Nephron progenitor cell (in vitro differentiated cells): ENCODE results near the gene RPS6KA2.

Source experiments
- DNase-seq: peaks from one replicate; pipeline ENCODE4 v3.0.0; 2021
- H3K27ac Mint-ChIP-seq: 2 replicates; pipeline ENCODE4 v1.8.0; 2021; ENCODE audit warnings: mild to moderate bottlenecking, moderate library complexity, mixed read lengths
- H3K27me3 Mint-ChIP-seq: 2 replicates; pipeline ENCODE4 v1.8.0; 2021; ENCODE audit warnings: mild to moderate bottlenecking, low read depth, mixed read lengths; ENCODE audit not compliant: poor library complexity
- H3K36me3 Mint-ChIP-seq: 2 replicates; pipeline ENCODE4 v1.8.0; 2021; ENCODE audit warnings: low read depth, mixed read lengths
- H3K4me1 Mint-ChIP-seq: 2 replicates; pipeline ENCODE4 v1.8.0; 2021; ENCODE audit warnings: mixed read lengths
- H3K4me3 Mint-ChIP-seq: 2 replicates; pipeline ENCODE4 v1.8.0; 2021; ENCODE audit warnings: mild to moderate bottlenecking, moderate library complexity, mixed read lengths
- H3K9me3 Mint-ChIP-seq: 2 replicates; pipeline ENCODE4 v1.8.0; 2021; ENCODE audit warnings: mild to moderate bottlenecking, moderate library complexity, mixed read lengths
- TF ChIP-seq, protein P1 (sequence below): fragments of 200-600 bp; sonication (generic); IDR thresholded peaks from 2 replicates; pipeline ENCODE4 v1.5.0; 2021; ENCODE audit warnings: antibody characterized with exemption

Gene RPS6KA2

DNA sequence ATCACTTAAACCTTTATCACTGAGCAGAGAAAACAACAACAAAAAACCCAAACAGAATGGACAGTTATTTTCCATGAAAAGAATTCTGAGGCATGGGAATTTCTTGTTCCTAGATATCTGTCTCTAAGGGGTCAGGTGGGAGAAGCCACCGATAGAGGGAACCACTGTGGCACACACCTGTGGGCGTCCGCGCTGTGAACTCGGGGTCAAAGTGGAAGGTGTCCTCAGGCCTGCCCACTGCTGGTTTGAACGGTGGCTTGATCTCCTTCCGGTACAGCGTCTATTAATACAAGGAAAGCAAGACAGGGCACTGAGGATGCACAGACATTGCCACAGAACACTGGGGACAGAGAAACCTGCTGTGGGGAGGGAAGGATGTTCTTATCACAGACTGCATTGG lies 167.8 kb downstream of the RPS6KA2 start:
- Mint-ChIP-seq H3K4me3 (no peak overlapping the region), H3K4me1 (peaks cover 18% of the 10 kb centered on the region), H3K36me3 (peaks cover 28% of the 10 kb centered on the region), H3K27me3 (peaks cover 2% of the 10 kb centered on the region), H3K9me3 (peaks cover 26% of the 10 kb centered on the region), H3K27ac (no peak overlapping the region)
- TF ChIP-seq, protein P1, sequence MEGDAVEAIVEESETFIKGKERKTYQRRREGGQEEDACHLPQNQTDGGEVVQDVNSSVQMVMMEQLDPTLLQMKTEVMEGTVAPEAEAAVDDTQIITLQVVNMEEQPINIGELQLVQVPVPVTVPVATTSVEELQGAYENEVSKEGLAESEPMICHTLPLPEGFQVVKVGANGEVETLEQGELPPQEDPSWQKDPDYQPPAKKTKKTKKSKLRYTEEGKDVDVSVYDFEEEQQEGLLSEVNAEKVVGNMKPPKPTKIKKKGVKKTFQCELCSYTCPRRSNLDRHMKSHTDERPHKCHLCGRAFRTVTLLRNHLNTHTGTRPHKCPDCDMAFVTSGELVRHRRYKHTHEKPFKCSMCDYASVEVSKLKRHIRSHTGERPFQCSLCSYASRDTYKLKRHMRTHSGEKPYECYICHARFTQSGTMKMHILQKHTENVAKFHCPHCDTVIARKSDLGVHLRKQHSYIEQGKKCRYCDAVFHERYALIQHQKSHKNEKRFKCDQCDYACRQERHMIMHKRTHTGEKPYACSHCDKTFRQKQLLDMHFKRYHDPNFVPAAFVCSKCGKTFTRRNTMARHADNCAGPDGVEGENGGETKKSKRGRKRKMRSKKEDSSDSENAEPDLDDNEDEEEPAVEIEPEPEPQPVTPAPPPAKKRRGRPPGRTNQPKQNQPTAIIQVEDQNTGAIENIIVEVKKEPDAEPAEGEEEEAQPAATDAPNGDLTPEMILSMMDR = no peak
- DNase-seq = no peak

DNA sequence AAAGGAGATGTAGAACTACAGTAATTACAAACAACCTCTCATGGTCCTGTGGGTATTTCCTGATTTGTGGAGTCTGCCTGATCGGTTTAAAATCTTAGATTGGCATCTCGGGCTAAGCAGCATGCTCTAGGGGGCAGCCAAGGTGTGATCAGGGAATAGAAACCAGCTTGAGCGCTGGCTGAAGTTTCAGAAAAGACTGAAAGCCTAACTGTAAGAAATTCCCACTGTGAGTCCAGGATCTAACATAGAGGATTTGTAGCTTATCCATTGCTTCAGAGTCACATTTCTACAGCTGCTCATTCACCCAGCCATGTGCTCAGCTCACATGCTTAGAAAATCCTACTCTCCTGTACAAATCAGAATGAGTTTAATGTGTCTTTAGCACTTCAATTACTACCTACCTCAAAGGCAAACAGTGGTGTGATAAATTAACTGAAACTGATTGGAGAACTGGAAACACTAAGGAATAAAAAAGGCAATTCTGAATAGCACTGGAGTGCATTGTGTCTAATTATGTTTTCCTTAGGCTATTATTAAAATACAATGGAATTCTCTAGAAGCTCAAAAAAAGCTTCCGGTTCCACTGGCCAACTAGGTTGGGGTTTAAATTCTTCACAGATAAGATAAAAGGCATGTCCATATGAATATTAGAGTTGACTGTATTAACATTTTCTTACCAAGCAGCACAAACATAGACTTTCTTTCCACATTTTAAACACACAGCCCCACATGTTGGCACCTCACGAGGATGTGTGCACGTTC lies 170.5 kb downstream of the RPS6KA2 start:
- peaks cover 2% of the 10 kb centered on the region for H3K27me3 Mint-ChIP-seq
- TF ChIP-seq, protein P1 = no peak

DNA sequence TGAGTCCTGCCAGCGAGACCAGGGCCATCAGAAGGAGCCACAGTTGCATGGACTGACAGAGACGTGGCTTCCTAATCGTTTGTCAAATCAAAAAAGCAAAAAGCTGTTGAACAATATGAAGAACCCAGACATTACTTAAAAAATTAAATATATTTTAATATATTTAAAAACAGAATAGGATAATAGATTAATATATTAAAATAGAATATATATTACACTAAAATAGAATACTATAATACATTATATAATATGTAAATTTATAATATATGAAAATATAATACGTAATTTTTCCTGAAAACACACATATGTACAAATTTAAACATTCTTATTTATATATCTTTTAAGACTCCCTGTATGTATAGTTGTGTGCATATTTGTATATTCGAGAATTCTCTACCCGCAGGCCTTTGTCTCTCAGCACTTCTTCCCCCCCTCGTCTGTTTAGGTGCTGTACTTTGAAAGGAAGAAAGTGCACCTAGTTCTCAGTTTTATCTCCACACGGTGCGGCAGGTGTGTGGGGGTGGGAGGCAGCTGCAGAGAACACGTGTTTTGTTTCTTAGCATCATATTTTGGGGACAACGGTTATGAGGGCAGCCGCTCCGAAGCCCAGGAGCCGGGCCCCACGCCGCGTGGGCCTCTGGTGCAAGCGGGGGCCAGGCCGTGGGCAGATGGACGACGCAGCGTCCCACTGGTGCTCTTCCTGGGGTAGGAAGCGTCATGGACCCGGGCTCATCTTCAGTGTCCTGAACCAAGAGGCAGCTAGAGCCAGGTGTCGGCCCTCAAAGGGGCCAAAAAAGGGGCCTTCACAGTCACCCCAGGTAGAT lies 172.1 kb downstream of the RPS6KA2 start:
- Mint-ChIP-seq H3K9me3 (peaks cover 63% of the 10 kb centered on the region), H3K36me3 (peaks cover 58% of the 10 kb centered on the region)

More for the DNA sequence above, 170.5 kb downstream of the RPS6KA2 start:
- no peak overlapping the region for H3K4me3 Mint-ChIP-seq
- H3K4me1 Mint-ChIP-seq = peaks cover 15% of the 10 kb centered on the region
- peak overlapping the region; percentile 15 for H3K27ac Mint-ChIP-seq
- peaks cover 51% of the 10 kb centered on the region for H3K36me3 Mint-ChIP-seq
- DNase-seq = no peak
- peaks cover 53% of the 10 kb centered on the region for H3K9me3 Mint-ChIP-seq

DNA sequence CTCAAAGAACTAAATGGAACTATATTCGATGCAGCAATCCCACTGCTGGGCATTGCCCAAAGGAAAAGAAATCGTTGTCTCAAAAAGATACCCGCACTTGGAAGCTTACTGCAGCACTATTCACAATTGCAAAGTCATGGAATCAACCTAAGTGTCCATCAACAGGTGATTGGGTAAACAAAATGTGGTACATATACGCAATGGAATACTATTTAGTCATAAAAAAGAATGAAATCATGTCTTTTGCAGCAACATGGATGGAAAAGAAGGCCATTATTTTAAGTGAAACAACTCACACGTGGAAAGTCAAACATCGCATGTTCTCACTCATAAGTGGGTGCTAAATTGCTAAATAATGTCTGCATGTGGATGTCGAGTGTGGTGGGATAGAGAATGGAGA lies 173.4 kb downstream of the RPS6KA2 start:
- Mint-ChIP-seq H3K27ac (no peak overlapping the region), H3K27me3 (no peaks in the 10 kb centered on the region), H3K36me3 (peaks cover 59% of the 10 kb centered on the region), H3K4me1 (peaks cover 9% of the 10 kb centered on the region), H3K9me3 (peaks cover 73% of the 10 kb centered on the region), H3K4me3 (no peak overlapping the region)
- DNase-seq = no peak
- TF ChIP-seq, protein P1 = no peak

More for the DNA sequence above, 172.1 kb downstream of the RPS6KA2 start:
- TF ChIP-seq, protein P1 = no peak
- no peak overlapping the region for H3K4me3 Mint-ChIP-seq
- DNase-seq = no peak
- peaks cover 9% of the 10 kb centered on the region for H3K4me1 Mint-ChIP-seq
- no peak overlapping the region for H3K27ac Mint-ChIP-seq
- H3K27me3 Mint-ChIP-seq = peaks cover 2% of the 10 kb centered on the region

- Mint-ChIP-seq H3K27ac (no peak overlapping the region), H3K4me1 (no peaks in the 10 kb centered on the region), H3K9me3 (peaks cover 53% of the 10 kb centered on the region), H3K36me3 (peaks cover 64% of the 10 kb centered on the region), H3K27me3 (no peaks in the 10 kb centered on the region), H3K4me3 (no peak overlapping the region)
- TF ChIP-seq, protein P1 = no peak
- no peak for DNase-seq
Observed at GRCh38 chr6:166450167-166450873, 176.7 kb downstream of the RPS6KA2 start.
